HG03095 (cell line): ENCODE measurements around the gene SP8.
"Not testable (repeated sequence)": the region's sequence is repeated elsewhere in the genome, so short reads cannot be mapped to it uniquely, and the experiment has no call there.

Experiments
- ATAC-seq: cut with Tn5 transposase; IDR thresholded peaks from one replicate; pipeline ENCODE4 v1.9.1; 2021; ENCODE audit warnings: moderate library complexity; ENCODE audit not compliant: unreplicated experiment

The SP8 gene

DNA sequence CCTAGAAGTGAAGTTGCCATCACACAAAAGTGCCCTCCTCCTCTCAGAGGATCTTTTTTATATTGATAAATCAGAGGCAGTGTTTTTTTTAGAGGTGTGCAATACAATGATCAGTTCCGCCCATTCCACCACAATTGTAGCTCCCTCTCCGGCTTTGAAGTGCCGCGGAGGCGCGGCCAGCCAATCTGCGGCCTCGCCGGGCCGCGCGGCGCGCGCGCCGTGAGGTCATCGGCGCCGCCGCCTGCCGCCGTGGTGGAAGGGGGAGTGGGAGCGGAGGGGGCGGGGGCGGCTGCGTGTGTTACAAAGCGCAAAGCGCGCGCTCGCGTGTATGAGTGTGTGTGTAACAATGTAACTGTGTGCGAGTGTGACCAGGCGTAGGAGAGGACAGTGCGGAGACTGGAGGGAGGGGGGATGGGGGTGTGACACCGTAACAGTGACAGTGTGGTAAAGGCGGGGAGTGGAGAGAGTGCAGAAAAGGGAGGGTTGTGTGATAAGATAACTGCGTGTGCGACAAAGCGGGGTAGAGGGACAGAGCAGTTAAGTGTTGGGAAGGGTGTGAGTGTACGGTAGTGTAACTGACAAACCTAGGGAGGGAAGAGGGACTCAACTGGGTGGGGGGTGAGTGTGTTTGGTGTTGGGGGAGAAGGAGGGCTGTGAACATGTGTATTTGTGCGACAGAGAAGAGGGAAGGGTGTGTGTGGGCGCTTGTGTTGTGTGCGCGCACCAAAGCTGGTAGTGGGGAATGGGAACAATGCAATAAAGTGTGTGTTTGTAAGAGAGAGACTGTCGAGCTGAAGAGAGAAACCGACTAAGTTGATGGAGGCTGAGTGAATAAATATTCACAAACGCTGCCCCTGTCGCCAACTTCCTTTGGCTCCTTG is at the start of gene SP8:
Gene SP8, minus strand, starts transcription at position 108 of the 881 bp plus-strand sequence. Its CDS starts 88 bp downstream, at position 20.
- no peak for ATAC-seq

DNA sequence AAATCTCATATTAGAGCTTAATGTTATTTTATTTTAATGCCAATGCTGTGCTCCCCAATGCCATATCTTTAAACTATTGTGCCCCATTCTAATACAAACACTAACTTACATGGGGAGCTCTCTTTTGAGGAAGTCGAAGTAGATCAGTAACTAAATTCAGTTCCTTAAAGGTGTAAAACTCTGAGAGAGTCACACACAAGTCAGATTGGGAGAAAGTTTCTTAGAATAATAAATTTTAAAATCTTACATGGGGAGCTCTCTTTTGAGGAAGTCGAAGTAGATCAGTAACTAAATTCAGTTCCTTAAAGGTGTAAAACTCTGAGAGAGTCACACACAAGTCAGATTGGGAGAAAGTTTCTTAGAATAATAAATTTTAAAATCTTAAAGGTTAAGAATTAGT is 49.7 kb upstream of the SP8 start:
- peak; percentile 80 for ATAC-seq

DNA sequence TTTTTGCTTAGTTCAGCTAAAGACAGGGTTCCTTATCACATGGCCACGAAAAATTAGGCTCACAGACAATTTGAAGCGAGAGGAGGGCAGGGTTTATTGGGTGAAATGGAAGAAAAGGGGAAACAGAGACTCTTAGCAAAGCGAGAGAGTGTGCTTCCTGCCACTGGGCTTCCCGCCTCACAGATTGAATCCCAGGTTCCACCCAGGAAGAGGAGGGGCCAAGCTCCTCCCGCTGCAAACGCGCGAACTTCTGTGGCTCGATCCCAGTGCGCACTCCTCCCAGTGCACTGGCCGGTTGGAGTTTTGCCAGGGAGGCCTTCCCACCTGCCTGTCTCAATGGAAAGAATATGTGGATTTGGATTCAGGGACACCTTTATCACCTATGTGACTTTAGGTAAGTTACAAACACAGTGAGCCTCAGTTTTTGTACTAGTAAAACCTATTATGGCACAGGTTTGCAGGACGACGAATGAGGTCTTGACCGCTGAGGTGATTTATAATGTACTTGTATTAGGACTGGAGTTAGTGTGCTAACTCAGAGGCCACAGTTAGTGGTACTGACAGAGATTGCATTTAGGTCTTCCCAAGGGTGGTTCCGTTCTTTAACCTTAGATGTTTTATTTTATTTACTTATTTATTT is 48.5 kb upstream of the SP8 start:
- no peak for ATAC-seq

DNA sequence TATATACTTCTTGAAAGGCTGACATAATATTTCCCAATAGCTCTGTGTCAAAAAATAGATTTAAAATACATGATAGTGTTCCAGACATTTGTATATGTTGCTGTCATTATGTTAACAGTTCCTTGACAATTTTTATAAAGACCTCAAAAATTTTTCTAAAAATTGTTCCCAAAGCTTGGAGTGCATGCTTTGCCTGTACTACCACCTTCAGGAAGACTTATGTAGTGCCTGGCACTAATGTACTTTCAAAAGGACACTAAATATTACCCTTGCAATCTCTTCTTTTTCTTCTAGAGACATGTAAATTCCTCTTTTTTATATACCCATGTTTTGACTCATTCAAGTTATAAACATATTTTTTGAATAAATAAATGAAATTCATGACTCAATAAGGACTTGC is 48.0 kb upstream of the SP8 start:
- no peak for ATAC-seq

DNA sequence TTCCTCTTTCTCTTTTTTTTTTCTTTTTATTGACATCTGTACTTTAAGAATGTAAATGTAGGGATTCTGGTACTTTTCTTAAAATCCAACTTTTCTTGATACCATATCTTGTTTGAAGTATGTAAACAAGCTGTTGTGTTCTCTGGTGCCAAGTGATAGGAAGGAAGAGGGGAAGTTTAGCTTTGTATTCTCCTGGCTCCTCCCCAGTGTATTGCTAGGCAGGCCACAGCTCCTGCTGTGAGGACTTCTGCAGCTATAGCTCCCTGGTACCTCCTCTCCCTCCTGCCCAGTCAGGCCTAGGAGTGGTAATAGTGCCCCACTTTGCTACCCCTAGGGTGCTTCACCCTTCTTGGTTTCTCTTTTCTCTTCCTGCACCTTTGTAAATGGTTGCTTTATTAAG is 45.3 kb upstream of the SP8 start:
- no peak for ATAC-seq

DNA sequence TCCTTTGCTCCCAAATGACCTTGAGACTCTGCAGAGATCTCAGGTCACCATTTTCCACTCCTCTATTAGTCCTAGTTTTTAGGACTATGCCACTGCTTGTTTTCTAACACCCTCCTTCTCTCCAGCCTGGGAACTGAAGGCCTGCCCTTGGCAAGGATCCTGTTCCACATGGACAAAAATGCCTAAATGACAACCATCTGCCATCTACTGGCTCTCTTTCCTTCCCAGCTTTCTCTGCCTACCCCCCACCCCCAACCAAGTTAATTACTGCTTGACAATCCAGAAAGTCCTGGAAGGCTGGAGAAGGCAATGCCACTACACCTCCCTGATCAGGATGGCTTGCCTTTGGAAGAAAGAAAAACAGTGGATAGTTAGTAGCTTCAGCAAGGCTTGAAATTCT is 44.8 kb upstream of the SP8 start:
- ATAC-seq = no peak

DNA sequence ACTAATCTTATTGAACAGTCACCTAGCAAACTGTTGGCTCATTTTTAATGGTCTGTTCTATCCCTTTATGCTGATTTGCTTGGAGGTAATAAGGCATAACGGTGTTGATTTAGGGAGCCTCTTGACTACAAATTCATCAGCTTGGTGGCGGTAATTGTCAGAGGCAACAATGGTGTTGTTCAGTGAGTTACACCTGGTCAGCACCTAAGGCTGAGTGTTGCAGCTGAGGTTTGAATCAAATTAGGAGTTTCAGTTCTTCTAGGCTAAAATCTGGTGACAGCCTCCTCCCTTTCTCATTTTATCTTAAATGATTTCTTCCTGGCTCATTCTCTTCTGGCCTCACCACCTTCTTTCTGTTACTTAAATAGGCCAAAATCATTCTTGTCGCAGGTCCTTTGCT is 42.3 kb upstream of the SP8 start:
- no peak for ATAC-seq

DNA sequence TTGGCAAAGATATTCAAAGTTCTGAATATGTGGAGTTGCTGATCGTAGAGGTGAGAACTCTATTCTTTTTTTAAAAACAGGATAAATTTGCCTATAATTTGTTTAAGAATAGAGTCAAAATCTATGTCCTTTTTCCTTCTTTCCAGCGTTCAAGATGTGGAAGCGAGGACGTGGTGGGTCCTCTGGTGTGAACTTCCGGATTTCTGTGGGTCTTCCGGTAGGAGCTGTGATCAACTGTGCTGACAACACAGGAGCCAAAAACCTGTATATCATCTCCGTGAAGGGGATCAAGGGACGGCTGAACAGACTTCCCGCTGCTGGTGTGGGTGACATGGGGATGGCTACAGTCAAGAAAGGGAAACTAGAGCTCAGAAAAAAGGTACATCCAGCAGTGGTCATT is 40.5 kb upstream of the SP8 start:
- no peak for ATAC-seq

DNA sequence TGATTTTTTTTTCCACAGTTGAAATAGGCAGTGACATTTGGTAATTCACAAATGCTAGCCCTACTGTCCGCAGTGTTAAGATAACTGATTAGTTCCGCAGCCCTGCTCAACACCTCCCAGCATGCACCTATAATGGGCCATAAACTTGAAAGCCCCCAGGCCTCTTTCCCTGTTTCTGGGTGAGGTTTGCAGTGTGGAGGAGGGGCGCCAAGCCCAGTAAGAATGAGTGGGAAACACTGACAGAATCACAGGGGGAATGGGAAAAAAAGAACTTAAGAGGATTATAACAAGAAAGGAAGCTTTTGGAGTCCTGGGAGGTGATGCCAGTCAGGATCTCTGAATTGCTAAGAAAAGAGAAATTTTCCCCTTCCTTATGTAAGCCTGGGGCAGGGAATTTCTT is 39.6 kb upstream of the SP8 start:
- ATAC-seq = no peak

DNA sequence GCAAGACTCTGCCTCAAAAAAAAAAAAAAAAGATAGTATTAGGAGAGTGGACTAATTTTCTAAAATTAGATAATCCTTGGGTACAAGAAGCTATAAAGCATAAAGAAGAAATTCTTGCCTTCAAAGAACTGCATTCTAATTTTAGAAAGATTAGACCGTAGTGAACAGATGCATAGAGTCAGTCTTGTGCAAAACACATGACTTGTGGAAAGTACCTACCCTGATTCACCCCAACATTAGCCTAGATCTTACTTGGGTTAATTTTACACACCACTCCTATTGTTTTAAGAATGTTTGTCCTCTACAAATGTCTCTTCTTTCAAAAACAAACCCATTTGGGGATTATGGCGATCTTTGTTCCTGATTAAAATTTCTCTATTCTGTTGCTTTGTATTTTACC is 38.9 kb upstream of the SP8 start:
- ATAC-seq = no peak

DNA sequence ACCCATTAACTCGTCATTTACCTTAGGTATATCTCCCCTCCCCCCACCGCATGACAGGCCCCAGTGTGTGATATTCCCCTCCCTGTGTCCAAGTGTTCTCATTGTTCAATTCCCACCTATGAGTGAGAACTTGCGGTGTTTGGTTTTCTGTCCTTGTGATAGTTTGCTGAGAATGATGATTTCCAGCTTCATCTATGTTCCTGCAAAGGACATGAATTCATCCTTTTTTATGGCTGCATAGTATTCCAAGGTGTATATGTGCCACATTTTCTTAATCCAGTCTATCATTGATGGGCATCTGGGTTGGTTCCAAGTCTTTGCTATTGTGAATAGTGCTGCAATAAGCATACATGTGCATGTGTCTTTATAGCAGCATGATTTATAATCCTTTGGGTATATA is 34.7 kb upstream of the SP8 start:
- not testable (repeated sequence) for ATAC-seq

DNA sequence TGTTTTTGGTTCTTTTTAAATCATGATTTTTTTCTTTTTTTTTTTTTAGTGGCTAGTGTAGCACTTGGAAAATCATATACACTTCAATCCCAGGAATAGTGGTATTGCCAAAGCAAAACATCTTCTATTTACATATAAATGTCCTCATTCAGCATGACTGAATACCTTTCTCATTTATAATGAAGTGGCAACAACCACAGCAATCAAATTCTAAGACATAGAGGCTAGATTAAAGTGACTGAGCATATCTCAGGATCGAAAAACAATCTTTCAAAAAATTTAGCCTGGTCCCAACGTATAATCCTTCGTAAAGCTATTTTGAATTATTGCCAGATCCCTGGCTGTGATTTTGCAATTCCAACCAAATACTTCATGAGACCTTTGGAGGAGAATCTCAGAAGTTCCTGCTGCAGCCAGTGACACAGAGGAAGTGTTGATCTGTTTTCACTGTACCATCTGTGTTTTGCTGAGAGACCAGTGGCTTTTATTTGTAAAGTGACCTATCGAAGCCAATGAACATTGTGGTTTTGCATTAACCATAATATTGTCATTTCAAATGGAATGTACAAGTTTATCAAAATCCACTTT is 29.8 kb upstream of the SP8 start:
- ATAC-seq = no peak

DNA sequence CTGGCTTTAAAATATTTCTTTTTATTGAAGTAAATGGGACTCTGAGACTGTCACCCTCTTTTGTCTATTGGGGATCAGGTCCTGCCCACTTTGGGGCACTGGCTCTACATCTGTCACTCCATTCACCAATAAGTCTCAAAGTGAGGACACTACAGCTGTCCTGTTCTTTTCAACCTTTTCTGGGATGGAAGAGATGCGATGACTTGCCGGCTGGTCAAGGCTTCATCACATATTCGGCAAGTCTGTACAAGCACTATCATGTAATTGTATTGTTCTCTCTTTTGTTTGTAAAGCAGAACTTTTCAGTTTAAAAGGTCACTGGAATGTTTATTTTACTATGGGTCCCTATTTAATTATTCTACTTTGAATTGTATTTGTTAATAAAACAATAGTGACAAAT is 17.7 kb upstream of the SP8 start:
- ATAC-seq = no peak

DNA sequence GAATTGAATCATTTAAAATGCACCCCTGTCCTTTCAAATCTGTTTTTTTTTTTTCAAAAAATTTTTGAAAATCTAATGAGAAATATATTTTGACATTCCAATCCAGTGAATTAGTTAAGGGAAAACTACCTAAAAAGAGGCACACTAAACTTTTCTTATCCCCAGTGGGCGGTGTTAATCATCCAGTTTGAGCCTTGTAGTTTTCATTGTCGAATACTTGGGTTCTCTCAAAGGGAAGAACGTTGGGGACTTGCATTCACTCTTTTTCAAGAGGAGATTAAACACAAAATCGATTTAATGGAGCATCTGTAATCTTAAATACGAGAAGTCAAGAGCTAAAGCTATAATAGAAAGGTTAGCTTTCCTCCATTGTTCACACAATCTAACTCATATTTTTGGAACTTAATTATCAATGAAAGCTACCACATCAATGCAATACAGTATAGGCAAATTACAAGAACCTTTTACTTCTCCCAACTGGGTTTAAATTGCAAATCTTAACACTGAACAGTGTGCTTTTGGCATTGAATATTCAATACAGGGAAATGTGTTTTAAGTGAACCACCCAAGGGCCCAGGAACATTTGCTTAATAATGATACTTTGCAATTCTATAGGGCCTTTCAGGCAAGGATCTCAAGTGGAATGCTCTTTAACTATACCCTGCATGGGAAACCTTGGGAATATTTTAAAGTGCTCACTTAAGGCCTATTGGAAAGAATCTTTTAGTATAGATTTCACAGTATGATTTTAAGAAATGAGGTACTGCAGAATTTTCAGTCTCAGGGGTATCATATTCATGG is 13.1 kb upstream of the SP8 start:
- no peak for ATAC-seq

DNA sequence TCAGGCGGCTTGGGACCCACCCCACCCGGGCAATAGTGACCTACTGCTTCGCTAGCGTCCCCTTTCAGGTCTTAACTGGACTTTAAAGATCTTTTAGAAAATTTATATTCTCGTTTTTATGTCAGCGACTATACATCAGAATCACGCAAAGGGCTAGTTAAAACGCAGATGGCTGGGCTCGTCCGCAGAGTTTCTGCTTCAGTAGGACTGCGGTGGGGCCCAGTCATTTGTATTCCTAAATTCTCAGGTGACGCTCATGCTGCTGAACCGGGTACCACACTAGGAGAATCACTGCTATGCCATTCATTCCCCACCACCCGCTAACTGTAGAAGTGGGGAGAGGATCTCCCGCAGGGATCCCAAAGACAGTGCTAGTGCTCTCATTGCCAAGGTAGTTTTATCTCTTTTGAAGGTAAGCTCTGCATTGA is 12.0 kb upstream of the SP8 start:
- ATAC-seq = no peak

DNA sequence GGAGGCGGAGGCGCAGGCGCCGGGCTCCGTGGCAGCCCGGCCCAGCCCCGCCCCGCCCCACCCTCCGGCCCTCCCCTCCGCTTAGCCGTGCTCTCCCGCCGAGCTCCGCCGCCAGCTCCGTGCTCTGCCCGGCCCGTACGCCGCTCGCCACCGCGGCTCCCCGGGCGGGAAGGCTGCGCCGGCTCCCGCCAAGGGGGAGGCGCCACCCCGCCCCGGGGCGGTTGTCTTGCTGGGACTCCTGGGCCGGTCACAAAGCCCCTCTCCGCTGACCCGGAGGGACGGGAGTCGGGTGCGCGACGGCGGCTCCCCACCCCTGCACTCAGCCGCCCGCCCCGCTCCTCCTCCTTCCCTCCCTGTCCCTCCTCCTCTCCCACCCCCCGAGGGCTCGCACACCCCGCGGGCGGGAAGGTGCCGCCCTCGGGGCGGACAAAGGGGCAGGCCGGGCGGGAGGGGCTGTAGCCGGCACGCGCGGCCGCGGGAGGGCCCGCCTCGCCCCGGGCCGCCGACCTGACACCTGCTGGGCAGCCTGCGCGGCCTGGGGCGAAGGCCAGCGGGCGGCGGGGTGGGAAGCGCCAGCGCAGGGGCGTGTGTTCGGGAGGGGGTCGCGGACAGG is 11.5 kb upstream of the SP8 start:
- ATAC-seq = peak; percentile 81

DNA sequence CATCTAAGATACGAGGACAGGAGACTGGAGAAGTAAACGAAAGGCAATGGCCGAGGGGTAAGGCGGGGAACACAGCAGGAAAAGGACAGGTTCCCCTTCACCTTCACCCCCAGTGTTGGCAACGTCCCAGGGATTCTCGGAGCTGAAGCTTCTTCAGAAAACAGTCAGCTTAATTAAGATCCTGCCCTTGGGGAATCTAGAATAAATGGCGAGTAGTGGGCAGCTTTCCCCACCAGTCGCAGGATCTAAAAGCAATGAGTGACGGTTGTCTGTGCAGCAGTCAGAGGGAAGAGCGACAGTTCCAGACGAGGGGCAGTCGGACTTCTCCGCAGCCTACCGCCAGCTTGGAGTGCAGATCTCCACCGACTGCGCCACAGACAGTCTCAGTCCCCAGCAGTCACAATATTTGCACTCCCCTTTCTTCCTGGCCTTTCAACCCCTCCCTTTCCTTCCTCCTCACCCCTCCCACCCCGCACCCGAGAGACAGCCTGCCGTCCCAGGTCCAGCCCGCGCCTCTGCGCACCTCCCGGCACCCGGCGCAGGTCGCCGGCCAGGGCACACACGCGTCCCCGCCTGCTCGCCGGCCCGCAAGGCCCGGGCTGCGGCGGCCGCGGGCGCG is 10.9 kb upstream of the SP8 start:
- ATAC-seq = peak; percentile 61

DNA sequence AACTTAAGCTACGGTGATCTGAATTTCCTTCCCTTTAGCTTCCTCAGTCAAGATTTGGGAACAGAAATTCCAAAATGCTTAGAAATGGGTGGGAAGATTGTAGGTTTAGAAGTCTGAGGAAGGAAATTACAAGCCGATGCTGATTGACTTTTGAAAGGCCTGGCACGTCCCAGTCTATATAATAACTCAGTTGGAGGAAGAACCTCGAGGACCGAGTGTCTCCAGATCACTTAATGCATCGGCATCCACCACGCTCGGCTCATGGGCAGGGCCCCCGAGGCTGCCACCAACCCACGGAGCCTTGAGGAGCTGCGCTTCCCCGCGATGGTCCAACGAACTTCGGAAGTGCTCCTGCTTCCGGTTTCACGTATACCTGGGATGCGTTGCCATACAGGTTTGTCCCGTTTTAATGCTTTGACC is 10.4 kb upstream of the SP8 start:
- no peak for ATAC-seq

DNA sequence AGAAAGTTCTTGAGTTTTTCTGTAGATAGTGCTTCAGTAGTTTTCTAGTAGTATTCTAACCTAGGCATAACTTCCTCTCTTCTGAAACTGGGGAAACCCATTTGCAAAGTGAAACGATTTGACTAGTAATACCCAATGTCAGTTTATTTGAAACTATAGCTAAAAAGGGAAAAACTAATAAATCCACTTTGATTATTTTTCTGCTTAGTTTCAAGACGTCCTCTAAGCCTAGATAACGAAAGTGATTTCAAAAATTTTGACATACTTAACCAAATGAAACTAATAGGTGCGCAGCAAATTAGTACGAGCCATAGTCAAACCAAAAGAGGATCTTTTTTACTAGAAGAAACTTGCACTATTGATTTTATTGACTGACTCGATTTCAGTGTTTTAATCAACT is 9.8 kb upstream of the SP8 start:
- no peak for ATAC-seq

DNA sequence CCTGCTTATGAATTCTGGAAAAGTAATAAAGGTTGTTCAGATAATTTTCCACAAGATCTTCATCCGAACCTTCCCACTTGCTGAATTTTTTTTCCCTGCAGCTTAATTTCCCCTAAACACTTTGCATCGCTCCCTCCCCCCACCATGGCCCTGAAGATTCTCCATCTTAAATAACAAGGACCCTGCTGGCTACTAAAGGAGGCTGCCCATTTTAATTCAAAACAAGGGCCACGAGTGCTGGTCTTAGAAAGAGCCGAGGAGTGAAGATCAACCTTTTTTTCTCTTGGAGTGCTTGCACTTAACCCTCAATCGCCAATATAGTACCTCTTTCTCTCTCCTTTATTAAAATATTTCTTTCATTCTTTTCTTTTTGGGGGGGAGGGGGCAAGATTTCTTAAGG is 9.2 kb upstream of the SP8 start:
- no peak for ATAC-seq
